Measurements from ENCODE around the gene ADAMTS2.

ADAMTS2 gene

GRCh38 chr5:179191506-179192184, 153.6 kb downstream of the ADAMTS2 start:
- H3K4me1 ChIP-seq = peaks cover 2% of the 10 kb centered on the region
- H3K9me3 ChIP-seq (ENCODE audit: control insufficient read depth, low read length) = no peaks in the 10 kb centered on the region
- no peaks in the 10 kb centered on the region for H3K27me3 ChIP-seq (ENCODE audit: control insufficient read depth, insufficient read depth, low read length)
- no peak overlapping the region for H3K27ac ChIP-seq
- no peaks in the 10 kb centered on the region for H3K36me3 ChIP-seq (ENCODE audit: control insufficient read depth, insufficient read depth, low read length)
- H3K79me2 ChIP-seq = no peaks in the 10 kb centered on the region
- H3K4me3 ChIP-seq (ENCODE audit: low read depth, low read length) = no peak overlapping the region
- no peak overlapping the region for H3K4me2 ChIP-seq (ENCODE audit: low read length)
- no peak overlapping the region for H2AFZ ChIP-seq
- TF ChIP-seq, protein P1, sequence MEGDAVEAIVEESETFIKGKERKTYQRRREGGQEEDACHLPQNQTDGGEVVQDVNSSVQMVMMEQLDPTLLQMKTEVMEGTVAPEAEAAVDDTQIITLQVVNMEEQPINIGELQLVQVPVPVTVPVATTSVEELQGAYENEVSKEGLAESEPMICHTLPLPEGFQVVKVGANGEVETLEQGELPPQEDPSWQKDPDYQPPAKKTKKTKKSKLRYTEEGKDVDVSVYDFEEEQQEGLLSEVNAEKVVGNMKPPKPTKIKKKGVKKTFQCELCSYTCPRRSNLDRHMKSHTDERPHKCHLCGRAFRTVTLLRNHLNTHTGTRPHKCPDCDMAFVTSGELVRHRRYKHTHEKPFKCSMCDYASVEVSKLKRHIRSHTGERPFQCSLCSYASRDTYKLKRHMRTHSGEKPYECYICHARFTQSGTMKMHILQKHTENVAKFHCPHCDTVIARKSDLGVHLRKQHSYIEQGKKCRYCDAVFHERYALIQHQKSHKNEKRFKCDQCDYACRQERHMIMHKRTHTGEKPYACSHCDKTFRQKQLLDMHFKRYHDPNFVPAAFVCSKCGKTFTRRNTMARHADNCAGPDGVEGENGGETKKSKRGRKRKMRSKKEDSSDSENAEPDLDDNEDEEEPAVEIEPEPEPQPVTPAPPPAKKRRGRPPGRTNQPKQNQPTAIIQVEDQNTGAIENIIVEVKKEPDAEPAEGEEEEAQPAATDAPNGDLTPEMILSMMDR (IDR thresholded peaks at IDR 0.05) = no peak
- no peak overlapping the region for H3K9ac ChIP-seq

DNA sequence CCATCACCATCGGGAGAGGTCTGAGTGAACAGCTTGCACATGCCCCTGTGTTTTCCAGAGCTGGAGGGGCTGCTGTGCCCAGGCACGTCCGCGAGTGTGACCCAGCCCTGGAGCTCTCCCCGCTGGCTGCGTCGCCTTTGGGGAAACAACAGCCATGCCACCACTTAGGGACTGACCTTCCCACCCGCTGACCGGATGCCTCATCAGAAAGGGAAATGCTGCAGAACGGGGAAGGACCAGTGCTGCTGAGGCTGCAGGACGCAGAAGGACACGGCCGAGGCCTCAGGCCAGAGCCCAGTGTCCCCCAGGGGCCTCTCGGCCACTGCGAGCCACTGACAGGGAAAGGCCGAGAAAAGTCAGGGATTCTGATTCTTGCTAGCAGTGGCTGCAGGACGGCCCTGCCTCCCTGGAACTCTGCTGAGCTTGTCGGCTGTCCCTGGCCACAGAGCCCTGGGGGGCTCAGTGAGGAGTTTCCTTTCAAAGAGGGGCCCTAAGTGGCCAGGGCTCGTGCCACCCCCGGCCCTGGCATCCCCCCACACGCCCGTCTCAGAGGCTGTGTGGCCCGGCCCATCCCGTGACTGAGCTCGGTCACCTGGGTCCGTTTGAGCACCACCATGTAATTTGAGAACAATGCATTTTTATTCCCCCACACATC, 154.3 kb downstream of the ADAMTS2 start:
- Histone ChIP-seq H3K36me3 (ENCODE audit: control insufficient read depth, insufficient read depth, low read length) (no peaks in the 10 kb centered on the region), H3K4me2 (ENCODE audit: low read length) (no peak overlapping the region), H3K27ac (no peak overlapping the region), H3K9me3 (ENCODE audit: control insufficient read depth, low read length) (no peaks in the 10 kb centered on the region), H3K79me2 (no peaks in the 10 kb centered on the region), H3K4me3 (ENCODE audit: low read depth, low read length) (no peak overlapping the region), H2AFZ (no peak overlapping the region), H3K4me1 (peaks cover 2% of the 10 kb centered on the region), H3K27me3 (ENCODE audit: control insufficient read depth, insufficient read depth, low read length) (no peaks in the 10 kb centered on the region), H3K9ac (no peak overlapping the region)
- TF ChIP-seq, protein P1 (IDR thresholded peaks at IDR 0.05) = no peak

DNA sequence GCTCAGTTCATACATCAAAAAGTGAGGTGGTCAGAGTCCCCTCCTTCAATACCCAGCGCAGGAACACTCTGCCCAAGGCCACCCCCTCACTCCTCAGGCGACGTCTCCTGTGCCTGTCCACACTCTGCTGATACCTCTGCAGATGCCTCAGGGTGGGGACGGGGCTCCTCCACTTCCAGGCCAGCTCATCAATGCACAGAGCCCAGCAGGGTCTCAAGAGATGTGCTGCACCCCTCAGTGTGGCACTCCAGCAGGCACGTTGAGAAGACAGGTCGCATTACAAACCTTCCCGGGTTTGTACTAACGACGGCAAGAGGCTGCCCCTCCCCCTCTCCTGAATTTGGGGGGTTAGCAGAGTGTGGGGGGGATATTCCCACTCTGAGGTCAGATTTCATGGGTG, 156.6 kb downstream of the ADAMTS2 start:
- no peaks in the 10 kb centered on the region for H3K27me3 ChIP-seq (ENCODE audit: control insufficient read depth, insufficient read depth, low read length)
- no peak overlapping the region for H3K27ac ChIP-seq
- H3K4me2 ChIP-seq (ENCODE audit: low read length) = no peak overlapping the region
- H3K4me3 ChIP-seq (ENCODE audit: low read depth, low read length) = no peak overlapping the region
- H2AFZ ChIP-seq = no peak overlapping the region
- H3K9me3 ChIP-seq (ENCODE audit: control insufficient read depth, low read length) = no peaks in the 10 kb centered on the region
- TF ChIP-seq, protein P1 (IDR thresholded peaks at IDR 0.05) = no peak
- H3K9ac ChIP-seq = no peak overlapping the region
- H3K36me3 ChIP-seq (ENCODE audit: control insufficient read depth, insufficient read depth, low read length) = no peaks in the 10 kb centered on the region
- no peaks in the 10 kb centered on the region for H3K79me2 ChIP-seq
- H3K4me1 ChIP-seq = peaks cover 2% of the 10 kb centered on the region

DNA sequence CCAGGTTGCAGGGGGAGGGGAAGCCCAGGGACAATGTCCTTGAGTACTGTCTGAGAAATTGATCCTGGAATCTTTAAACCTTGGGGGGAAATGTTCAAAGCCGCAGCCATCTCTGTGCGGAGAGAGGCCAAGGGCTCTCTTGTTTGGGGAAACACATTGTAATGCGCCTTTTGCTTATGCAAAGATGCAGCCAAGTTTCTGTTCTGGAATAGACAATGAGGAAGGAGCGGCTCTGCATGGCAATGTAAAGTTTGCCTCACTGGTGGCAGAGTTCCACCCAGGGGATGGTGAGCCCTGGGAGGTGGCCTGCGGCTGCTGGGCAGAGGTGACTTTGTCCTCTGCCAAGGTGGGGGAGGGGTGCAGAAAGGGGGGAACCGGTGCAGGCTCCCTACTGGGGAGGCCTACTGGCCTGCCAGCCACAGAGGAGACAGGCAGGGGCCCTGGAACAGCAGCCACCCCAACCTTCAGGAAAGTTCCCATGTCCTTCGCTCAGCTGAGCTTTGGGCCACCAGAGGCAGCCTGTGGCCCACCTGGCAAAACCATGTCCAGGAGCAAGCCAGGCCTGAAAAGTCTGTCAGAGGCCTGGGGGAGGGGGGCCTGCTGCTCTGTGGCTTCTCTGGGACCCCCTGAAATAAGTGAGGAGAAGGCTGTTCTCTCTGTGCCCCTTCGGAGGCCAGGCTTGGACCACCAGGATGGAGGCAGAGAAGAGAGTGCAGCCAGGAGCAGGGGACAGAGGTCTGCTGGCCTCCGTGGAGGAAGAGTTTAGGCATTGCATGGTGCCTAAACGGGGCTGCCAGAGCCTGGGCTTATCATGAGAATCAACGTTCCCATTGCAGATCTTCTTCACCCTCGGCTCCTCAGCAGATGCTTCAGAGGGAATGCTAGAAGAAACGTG, 157.3 kb downstream of the ADAMTS2 start:
- no peak overlapping the region for H3K4me3 ChIP-seq (ENCODE audit: low read depth, low read length)
- H3K27ac ChIP-seq = no peak overlapping the region
- H3K4me1 ChIP-seq = peaks cover 2% of the 10 kb centered on the region
- H2AFZ ChIP-seq = no peak overlapping the region
- H3K4me2 ChIP-seq (ENCODE audit: low read length) = no peak overlapping the region
- no peaks in the 10 kb centered on the region for H3K79me2 ChIP-seq
- no peaks in the 10 kb centered on the region for H3K9me3 ChIP-seq (ENCODE audit: control insufficient read depth, low read length)
- H3K9ac ChIP-seq = no peak overlapping the region
- no peaks in the 10 kb centered on the region for H3K27me3 ChIP-seq (ENCODE audit: control insufficient read depth, insufficient read depth, low read length)
- no peaks in the 10 kb centered on the region for H3K36me3 ChIP-seq (ENCODE audit: control insufficient read depth, insufficient read depth, low read length)
- TF ChIP-seq, protein P1 (IDR thresholded peaks at IDR 0.05) = no peak
